WI38 (cell line): Measurements from ENCODE around the gene NLRP6.

Experiments used
- H3K4me3 ChIP-seq: 2 replicates; pipeline ENCODE4 v1.5.1; 2011; ENCODE audit warnings: low read depth, mild to moderate bottlenecking, control low read depth, low read length
- CTCF ChIP-seq: IDR thresholded peaks from 2 replicates; pipeline ENCODE4 v1.5.1; 2012; ENCODE audit warnings: low read depth, mild to moderate bottlenecking, control low read depth, low read length

NLRP6 gene

GRCh38 chr11:293271-293851, 15.2 kb downstream of the NLRP6 start:
- no peak overlapping the region for H3K4me3 ChIP-seq
- TF ChIP-seq CTCF = no peak

- H3K4me3 ChIP-seq = no peak overlapping the region
- no peak for TF ChIP-seq CTCF
These were observed 15.8 kb downstream of the NLRP6 start for GRCh38 chr11:293852-294661.

- no peak for TF ChIP-seq CTCF
- no peak overlapping the region for H3K4me3 ChIP-seq
These were observed 16.6 kb downstream of the NLRP6 start for GRCh38 chr11:294780-295179.

- H3K4me3 ChIP-seq = no peak overlapping the region
- TF ChIP-seq CTCF = no peak
These were observed 17.4 kb downstream of the NLRP6 start for GRCh38 chr11:295351-296170.

- TF ChIP-seq CTCF = no peak
- H3K4me3 ChIP-seq = no peak overlapping the region
These were observed 18.2 kb downstream of the NLRP6 start for GRCh38 chr11:296171-297050.

- TF ChIP-seq CTCF = no peak
- H3K4me3 ChIP-seq = no peak overlapping the region
These were observed 18.9 kb downstream of the NLRP6 start for GRCh38 chr11:297051-297585.
